ENCODE data around the gene CD33.
"Not testable (repeated sequence)": the region's sequence is repeated elsewhere in the genome, so short reads cannot be mapped to it uniquely, and the experiment has no call there.

The CD33 gene

GRCh38 chr19:51224898-51225393 is at the start of gene CD33:
TSS of gene CD33 (plus strand) at chr19:51225080. CDS start at chr19:51225119, 39 bp downstream.
- not testable (repeated sequence) for DNase-seq

GRCh38 chr19:51179256-51179655 is 45.6 kb upstream of the CD33 start:
- DNase-seq: no peak

GRCh38 chr19:51181377-51181912 is 43.4 kb upstream of the CD33 start:
- no peak for DNase-seq

GRCh38 chr19:51181913-51182419 is 42.9 kb upstream of the CD33 start:
- DNase-seq: no peak

- no peak for DNase-seq
Measured at GRCh38 chr19:51183629-51184028, 41.3 kb upstream of the CD33 start.

GRCh38 chr19:51185069-51185867 is 39.6 kb upstream of the CD33 start:
- DNase-seq: no peak

- DNase-seq: no peak
Measured at GRCh38 chr19:51185868-51186215, 39.0 kb upstream of the CD33 start.

GRCh38 chr19:51186323-51186722 is 38.6 kb upstream of the CD33 start:
- no peak for DNase-seq

GRCh38 chr19:51187395-51188226 is 37.3 kb upstream of the CD33 start:
- no peak for DNase-seq

GRCh38 chr19:51188227-51188559 is 36.7 kb upstream of the CD33 start:
- DNase-seq: no peak

- no peak for DNase-seq
Measured at GRCh38 chr19:51192689-51193088, 32.2 kb upstream of the CD33 start.

GRCh38 chr19:51194527-51195315 is 30.2 kb upstream of the CD33 start:
- no peak for DNase-seq

GRCh38 chr19:51195316-51195586 is 29.6 kb upstream of the CD33 start:
- no peak for DNase-seq

- DNase-seq: no peak
Measured at GRCh38 chr19:51195616-51196015, 29.3 kb upstream of the CD33 start.

- DNase-seq: no peak
Measured at GRCh38 chr19:51196181-51196580, 28.7 kb upstream of the CD33 start.

GRCh38 chr19:51198641-51199040 is 26.2 kb upstream of the CD33 start:
- DNase-seq: no peak

- DNase-seq: no peak
Measured at GRCh38 chr19:51200071-51200666, 24.7 kb upstream of the CD33 start.

GRCh38 chr19:51201712-51202111 is 23.2 kb upstream of the CD33 start:
- DNase-seq: no peak

- no peak for DNase-seq
Measured at GRCh38 chr19:51203916-51204315, 21.0 kb upstream of the CD33 start.

- no peak for DNase-seq
Measured at GRCh38 chr19:51204321-51204720, 20.6 kb upstream of the CD33 start.

GRCh38 chr19:51207747-51208146 is 17.1 kb upstream of the CD33 start:
- DNase-seq: no peak

- DNase-seq: no peak
Measured at GRCh38 chr19:51210191-51210784, 14.6 kb upstream of the CD33 start.
